Activated T-cell treated with anti-CD3 and anti-CD28 coated beads for 24 hours (primary cell): ENCODE data around the gene COLEC12.

ENCODE experiments used
- DNase-seq: peaks from one replicate; pipeline ENCODE4 v3.0.0-alpha.2; 2020; ENCODE audit warnings: low read depth

The COLEC12 gene

DNA sequence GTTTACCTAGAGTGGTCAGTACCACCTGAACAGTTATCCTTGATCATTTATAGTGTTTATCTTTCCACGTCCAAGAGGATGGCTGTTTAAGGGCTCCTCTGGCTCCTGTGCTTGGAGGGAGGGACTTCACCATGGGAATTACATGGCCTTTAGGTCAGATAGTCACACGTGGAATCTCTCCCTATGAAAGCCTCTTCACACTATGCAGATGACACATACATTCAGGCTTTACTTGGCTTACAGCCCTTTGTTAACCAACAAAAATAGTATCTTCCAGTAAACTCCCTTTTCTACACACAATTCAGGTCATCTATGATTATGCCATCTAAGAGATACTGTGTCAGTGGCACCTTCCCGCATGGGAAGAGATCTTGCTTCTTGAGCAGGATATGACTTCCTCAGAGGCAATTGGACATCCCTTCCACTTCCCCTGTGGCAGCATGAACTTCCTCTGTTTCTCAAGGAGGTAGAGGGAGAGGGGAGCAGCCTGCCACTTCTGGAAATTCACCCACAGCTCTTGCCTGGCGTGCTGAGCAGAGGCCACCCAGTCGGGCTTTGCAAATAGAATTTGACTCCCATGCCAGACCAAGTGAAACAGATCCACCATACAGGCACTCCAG, 53.5 kb downstream of the COLEC12 start:
- DNase-seq = no peak

DNA sequence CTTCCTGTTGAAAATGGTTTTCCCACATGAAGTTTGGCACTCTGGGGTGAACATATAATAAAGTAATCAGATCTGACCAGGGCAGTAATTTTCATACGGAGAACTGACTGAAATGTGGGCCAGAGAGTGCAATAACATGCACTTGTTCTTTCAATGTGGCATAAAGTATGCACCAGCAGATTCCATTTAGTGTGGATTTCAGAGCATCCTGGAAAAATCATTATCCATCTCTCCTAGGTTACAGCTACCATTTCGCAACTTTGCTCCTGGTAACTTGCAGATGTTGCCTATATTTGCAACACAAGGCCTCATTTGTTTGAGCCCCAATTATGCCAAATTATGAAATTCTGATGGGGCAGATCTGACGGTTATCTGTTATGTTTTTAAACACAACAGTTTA, 55.4 kb downstream of the COLEC12 start:
- no peak for DNase-seq

DNA sequence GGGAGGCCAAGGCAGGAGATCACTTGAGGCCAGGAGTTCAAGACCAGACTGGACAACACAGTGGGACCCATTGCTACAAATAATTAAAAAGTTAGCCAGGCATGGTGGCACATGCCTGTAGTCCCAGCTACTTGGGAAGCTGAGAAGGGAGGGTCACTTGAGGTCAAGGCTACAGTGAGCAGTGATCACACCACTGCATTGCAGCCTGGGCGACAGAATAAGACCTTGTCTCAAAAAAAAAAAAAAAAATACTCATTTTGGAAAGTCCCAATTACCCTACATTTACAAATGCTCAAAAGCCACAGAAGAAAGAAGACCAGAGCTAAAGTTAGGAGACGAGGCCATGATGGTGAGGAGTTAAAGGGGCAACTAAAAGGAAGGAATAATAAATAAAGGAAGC, 61.9 kb downstream of the COLEC12 start:
- no peak for DNase-seq

DNA sequence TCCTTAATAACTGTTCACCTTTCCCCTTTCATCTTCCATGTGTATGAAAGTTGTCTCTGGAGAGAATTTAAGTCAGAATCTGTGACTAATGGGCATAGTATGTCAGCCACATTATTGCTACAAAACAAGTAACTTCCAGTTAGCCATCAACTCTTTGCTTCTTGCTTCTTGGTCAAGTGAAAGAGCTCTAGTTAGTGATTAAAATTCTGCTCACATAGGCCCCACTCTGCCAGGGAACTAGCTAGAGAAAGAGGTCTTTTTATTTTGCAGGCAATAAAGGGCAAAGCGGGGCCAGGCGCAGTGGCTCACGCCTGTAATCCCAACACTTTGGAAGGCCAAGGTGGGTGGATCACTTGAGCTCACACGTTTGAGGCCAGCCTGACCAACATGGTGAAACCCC, 64.6 kb downstream of the COLEC12 start:
- no peak for DNase-seq

DNA sequence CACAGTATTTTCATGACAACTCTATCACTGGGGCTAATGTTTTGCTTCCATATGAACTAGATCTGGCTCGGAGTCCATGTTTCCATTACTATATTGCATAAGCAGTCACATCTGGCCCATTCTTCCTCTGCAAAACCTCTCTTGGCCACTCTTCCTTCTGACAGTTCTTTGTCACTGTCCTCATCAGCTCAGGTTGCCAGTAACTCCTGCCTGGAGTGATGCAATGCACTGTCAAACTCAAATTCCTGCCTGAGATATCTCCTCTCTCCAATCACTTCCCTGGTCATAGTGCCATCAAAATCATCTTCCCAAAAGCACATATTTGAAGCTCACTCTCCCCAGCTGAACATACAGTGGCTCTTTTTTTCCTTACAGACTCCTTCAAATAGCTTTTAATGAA, 66.1 kb downstream of the COLEC12 start:
- DNase-seq = no peak

DNA sequence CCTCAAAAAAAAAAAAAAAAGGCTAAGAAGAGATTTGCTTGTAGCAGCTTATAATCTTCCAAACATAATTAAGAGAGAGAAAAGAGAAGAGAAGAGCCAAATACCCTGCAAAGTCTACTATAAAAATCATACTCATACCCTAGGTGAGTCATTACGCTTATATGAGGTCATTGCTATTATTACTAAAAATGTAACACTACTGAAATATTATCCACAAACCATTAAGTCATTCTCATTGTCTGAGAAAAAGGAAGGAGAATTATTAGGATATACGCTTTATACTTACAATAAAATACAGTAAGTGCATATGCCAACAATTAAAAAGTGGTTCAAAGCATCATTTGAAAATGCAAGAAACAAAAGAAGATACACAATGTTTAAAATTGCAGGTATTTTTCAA, 66.5 kb downstream of the COLEC12 start:
- DNase-seq = no peak

DNA sequence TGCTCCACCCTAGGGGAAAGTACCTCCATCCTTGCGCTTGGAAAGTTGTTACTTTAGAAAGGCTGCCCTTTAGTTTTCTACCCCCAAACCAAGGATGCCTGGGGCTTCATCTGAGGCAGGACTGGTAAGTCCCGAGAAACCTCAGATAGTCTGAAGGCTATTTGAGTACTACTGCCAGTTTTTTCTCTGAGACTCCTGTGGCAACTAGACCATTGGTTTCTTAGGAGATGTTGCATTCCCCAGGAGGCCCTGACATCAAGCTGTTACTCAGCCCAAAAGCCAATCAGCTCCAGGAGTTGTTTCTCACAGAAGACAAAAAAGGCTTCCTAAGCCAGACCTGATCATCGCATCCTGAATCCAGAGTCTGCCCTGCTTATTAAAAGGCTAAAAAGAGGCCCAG, 67.2 kb downstream of the COLEC12 start:
- DNase-seq = no peak

DNA sequence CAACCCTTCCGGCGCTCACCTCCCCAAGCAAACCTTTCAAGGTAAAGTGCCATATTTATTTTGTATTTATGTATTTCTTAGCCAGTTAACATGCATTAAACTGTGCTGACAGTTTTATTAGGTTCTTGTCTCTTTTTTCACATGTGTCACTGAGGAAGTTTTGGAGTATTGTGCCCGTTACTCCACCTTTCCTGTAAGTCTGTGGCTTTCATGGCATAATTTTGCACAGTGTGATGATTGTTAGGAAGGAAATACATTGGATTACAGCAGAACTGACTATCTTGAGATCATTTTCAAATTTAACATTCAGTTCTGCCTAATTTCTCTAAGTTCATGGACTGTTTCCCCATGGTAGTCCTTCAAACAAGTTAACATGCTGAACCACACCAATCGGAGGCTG, 67.7 kb downstream of the COLEC12 start:
- no peak for DNase-seq

DNA sequence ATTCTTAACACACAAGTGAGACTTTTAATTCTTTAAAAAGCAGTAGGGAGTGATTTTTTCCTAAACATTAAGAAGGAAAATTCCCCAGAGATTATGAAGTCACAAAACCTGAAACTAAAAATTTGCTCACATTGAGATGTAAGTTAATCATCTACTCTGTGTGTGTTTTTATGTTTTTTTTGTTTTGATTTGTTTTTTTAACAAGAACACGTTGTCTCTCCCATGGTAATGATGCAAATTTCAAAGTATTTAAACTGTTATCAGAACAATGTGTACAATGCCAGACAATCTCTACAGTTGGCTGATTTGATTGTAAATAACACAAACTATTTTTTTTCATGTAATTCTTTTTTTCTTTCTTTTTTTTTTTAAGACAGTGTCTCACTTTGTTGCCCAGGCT, 71.5 kb downstream of the COLEC12 start:
- DNase-seq = no peak

DNA sequence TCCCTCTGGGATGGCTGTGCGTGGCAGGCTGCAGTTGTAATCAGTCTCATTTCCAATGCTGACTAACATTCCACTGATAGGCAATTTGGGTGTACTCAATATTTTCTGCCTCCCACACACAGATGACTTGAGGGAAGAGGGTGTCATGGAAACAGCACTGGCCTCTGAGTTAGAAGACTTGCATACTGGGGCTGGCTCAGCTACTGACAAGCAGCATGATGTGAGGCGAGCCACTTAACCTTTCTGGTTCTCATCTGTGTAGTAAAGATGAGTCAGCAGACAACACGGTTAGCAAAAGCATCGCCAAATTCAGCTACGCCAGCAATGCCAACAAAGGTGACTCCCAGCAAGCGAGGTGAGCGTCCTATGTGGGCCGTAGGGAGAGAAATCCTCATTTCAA, 73.5 kb downstream of the COLEC12 start:
- DNase-seq = no peak

DNA sequence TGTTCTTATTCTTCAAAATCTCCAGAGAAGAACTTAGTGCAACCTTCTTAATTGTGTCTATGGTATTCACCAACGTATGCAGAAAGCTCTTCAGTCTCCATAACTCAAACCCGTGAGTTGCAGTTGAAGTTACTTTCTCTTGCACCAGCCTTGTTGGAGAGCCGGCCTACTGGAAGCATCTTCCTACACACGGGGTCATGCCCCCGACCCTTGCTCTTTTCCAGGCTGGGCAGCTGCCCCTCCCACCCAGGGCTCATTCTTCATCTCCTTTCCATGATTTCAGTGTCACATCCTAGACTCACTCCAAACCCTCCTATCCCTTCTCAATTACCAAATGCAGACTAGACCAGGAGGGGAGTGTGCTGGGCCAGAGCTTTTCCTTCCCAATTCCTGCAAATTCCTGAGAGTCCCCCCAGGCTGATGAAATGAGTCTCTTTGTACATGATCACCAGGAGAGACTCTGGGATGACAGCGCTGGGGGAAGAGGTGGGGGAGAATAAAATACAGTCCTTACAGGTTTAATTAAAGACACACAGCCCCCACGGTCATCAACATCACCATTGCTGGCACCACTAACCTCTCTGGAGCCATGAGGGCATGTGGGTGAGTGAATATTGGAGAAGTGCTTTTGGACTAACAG, 75.3 kb downstream of the COLEC12 start:
- DNase-seq = no peak

DNA sequence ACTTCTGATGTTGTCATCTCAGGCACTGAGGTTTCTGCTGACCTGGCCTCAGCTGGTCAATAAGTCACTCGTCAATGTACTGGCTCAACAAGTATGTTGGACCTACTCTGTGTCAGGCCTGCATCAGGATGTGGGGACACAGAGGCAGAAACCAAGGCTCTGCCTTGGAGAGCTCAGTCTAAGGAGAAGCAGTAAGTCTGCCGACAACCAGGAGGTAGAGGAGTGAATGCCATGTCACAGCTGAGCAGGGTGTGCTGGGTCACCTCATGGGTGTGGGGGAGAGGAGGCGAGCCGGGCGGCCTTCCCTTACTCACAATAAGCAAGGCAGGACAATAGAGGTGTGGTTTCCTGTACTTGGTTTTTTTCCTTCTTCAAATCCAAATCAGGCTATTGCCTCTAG, 75.8 kb downstream of the COLEC12 start:
- DNase-seq = no peak

DNA sequence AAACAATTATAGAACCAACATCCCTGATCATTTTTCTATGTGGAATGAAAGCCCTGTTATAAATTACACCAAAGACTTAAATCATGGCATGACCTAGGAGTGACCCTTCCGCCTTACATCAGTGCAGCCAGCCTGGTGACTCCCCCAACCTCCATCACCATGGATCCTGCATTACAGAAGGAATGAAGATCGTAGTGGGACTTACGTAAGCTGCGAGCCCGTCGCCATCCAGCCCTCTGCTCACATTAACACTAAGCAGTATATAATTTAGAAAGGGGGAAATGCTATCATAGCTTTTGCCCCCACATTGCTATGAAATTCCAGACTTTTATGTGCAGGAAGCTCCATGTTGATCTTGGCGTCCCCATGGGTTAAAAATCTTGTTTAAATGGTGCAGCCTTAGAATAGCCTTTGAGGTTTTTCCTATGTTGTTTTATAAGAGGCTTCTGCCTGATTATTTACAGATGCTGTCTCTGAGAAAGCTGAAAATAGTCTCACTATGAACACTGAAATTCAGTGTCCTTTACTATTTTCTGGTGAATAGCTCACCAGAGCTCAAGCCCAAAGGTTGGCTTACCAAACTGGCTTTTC, 76.3 kb downstream of the COLEC12 start:
- no peak for DNase-seq

DNA sequence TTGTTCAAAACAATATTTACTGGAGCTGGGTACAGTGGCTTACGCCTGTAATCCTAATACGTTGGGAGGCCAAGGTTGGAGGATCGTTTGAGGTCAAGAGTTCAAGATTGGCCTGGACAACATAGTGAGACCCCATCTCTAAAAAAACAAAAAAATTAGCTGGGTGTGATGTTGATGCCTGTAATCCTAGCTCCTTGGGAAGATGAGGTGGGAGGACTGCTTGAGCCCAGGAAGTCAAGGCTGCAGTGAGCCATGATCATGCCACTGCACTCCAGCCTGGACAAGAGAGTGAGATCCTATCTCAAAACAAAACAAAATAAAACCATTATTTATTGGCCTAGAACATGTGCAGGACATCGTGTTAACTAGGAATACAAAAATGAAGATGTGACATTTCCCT, 77.5 kb downstream of the COLEC12 start:
- no peak for DNase-seq

DNA sequence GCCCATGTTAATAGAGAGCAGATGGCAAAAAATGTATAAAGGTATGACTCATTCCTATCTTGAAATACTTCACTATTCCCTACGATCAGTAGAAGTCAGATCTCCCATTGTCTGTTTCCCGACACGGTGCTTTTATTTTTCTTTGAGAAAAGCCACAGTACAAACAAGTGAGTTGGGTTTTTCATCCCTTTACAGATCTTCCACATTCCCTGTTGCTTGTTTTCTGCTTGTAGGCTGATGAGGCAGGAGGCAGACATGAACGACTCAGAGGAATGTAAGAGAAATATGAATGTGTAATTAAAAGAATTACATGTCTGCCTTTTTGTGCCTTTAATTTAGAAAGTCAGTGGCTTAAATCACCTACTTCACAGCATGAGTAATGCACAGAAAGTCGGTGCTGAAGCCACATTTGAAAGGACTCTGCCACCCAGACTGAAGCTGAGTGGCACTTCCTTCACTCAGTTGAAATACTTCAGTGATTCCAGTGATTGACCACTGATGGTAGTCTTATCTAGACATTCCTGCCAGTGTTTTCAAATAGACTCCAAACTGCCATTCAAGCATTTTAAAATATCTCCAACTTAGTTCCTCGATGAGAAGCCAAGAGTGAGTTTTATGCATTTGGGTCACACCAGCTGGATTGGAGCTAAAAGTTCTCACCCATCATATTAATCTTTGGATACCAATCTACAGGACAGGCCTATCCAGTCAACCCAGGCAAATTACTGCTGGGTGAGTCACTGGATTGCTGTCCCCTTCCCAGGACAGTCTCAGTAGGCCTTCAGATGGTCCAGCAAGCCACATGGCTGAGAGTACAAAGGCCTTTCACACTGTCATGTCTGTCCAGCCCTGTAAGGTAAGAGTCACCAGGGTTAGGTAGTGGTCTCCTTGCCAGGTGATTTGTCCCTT, 79.0 kb downstream of the COLEC12 start:
- no peak for DNase-seq

DNA sequence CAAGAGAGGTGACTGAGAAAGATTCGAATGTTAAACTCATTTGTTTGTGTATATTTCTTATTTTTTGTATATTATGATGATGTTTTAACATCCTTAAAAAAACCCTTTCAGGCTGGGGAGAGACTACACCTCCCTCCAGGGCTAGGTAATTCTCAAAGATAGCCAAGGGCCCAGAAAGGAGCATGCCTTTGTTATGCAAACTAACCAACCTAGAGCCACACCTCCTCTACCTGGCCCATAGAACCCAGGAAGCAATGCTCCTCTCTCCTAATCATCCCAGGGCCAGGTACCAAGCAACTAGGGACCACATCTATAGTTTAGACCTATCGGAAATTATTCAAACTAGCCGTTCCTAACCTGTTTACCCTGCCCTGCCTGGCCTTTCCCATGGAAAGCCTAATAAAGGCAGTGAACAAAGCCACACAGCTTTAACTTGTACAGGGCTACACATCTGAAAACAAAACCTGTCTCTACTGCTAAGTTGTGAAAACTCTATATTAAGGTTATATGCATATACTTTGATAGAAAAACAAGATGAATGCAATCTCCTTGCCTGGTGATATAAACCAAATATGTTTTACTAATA, 79.7 kb downstream of the COLEC12 start:
- DNase-seq = no peak

DNA sequence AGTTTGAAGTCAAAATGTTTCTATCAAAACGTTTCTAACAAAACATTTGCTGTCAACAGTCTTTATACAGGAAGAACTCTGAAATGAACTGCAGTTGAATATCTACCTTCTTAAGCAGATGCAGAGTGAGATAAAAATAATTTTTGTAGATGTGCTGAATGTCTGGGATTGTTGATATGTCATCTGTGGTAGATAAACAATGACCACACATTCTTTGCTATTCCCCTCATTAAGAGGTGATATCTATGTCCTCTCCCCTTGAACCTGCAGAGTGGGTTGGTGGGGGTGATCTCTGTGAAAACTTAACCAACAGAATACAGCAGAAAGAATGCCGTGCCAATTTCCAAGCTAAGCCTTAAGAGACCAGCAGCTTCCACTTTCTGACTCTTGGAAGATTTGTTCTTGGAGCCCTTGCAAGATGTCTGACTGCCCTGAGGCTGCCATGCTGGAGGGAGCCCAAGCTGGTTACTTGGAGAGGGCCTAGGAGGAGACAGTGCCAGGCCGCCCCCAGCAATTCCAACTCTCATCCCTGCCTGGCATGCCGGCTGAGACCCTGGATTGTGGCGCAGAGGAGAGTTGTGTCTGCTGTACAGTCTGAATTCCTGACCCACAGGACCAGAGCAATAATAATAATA, 80.8 kb downstream of the COLEC12 start:
- DNase-seq = no peak

DNA sequence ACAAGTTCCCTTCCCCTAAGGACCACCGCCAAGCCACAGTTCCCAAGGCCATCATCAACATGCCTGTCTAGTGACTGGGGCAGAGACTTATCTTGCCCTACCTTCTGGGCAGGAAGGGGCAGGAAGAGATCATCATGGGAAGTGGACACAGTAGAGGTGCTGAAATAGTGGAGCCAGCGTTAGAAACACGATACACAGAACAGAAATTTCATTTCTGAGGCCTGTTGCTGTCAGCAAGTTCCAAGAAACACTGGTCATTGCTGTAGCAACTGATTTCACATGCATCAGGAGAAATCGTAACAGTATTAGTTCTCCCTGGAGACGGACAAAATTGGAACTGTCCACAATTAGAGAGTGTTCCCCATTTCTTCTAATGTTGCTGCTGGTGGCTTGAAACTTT, 83.0 kb downstream of the COLEC12 start:
- DNase-seq = no peak

DNA sequence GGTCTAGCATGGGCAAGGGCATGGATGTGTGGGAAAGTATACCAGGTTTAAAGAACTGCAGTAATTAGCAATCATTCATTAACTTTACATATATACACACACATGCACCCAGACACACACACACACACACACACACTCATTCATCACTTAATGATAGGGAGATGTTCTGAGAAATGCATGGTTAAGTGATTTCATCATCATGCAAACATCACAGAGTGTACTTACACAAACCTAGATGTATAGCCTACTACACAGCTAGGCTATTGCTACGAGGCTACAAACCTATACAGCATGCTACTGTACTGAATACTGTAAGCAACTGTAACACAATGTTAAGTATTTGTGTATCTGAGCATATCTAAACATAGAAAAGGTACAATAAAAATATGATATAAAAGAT, 83.6 kb downstream of the COLEC12 start:
- DNase-seq = no peak

DNA sequence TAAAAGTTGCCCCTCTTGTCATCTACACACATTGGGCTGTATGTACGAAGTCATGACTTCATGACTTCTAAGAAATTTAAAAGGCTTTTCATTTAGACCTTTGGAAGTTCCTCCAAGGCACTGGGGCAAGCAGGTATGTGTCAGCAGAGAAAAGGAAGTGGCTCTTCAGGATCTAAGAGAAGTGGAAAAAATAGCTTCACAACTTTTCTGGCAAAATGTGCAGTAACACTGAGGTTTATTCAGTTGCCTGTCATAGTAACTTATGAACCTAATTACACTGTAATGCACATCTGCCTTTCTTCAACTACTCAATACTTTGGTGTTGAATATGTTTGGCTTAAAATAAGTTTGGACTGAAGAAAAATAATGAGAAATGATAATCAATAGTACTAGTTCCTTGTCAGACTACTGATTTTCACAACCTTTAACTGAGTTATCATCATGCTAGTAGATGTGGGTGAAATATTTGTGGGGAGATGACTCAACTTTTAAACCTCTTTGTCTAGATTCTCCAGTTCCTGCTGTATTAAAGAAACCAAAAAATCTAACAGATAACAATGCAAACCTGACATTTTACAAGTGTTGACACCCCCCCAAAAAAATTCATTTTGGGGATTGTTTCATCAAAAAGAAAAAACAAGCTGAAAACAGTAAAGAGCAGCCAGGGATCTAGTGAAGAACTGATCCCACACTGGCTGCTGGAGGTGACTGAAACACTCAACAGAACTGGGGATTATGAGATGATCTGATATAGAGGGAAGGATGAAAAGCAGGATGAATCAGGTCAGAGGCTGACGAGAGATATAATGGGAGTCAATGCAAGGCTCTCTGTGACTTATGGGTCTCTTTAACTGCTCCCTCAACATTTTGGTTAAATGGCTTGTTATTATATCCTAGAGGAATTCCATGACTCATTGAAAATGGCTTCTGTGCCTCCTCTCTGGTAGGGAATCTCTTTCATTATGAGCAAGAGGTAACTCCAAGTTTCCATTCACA, 84.6 kb downstream of the COLEC12 start:
- DNase-seq = no peak

DNA sequence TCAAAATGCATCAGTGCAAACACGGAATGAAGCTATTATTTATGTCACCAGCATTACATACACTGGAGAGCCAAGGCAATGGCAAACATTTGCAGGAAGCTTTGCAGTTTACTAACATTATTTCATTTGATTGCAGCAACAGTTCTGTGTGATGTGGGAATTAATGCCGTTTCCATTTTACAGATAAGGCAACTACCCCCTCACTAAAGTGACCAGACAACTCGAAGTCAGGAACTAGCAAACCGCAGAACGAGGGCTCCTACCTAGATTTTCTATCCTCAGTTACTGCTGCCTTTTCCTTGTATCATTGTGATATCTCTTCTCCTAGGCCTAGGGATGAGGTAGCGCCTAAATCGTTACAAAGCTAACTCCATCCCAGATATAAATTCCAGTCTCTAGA, 85.5 kb downstream of the COLEC12 start:
- DNase-seq = no peak
